ENCODE measurements around the gene LAMC3.

- TF ChIP-seq CTCF (IDR thresholded peaks at IDR 0.05) (no peak), POLR2A (IDR thresholded peaks at IDR 0.05) (no peak), POLR2AphosphoS5 (IDR thresholded peaks at IDR 0.05) (no peak)
These were observed 85.6 kb downstream of the LAMC3 start for GRCh38 chr9:131094622-131095021.
